NCI-H2227 (cell line): ENCODE data around the gene RANBP17.
"Not testable (repeated sequence)": the region's sequence is repeated elsewhere in the genome, so short reads cannot be mapped to it uniquely, and the experiment has no call there.

ENCODE experiments used
- DNase-seq: peaks from one replicate; lab custom pipeline; 2025; ENCODE audit not compliant: unreplicated experiment; lab: John Stamatoyannopoulos, UW

Gene RANBP17

DNA sequence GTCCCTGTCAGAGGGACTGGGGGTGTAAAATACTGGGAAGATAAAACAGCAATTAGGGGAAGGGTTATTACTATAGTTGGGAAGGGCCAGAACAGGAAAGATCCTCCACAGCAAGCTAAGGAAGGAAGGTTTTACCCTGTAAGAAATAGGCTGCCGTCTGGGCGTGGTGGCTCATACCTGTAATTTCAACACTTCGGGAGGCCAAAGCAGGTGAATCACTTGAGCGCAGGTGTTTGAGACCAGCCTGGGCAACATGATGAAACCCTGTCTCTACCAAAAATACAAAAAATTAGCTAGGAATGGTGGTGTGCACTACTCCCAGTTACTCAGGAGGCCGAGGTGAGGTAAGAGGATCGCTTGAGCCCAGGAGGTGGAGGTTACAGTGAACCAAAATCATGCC, 282.1 kb downstream of the RANBP17 start:
- DNase-seq, result no peak

- no peak for DNase-seq
Measured at GRCh38 chr5:171149333-171149732, 287.5 kb downstream of the RANBP17 start.

DNA sequence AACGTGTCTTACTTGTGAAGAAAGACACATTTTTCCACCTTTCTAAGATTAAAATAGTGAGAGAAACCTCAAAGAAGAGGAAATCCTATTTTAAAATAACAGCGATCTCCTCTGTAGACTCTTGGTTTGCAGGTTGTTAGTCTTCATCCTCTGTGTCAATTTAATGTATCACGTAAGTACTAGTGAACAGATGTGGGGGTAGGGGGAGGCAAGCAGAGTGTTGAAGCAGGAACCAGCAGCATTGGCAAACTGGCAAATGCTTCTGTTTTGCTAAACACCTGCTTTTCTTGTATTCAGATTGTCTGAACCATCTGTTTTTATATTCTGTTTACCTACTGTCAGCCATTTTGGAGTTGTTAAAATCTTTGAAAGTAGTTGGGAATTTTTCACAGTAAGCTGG, 288.0 kb downstream of the RANBP17 start:
- no peak for DNase-seq

- DNase-seq, result peak; percentile 31
Measured at GRCh38 chr5:171152382-171152781, 290.6 kb downstream of the RANBP17 start.

DNA sequence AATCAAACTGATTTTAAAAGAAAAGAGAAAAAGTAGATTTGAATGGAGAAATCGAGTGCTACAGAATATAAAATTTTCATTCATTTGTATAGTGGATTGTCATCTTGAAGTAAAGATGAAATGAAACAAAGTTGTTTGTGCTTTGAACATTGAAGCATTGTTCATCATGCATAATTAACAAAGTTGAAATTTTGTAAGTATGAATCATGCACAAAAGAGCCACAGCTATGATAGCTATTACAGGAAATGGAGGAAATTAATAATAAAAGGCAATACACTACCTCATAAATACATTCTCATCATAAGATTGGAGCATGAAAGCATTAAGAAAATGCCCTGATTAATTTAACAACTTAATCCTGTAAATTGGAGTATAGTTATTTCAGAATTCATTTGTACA, 293.8 kb downstream of the RANBP17 start:
- DNase-seq, result no peak

- DNase-seq, result no peak
Measured at GRCh38 chr5:171157276-171157675, 295.5 kb downstream of the RANBP17 start.

DNA sequence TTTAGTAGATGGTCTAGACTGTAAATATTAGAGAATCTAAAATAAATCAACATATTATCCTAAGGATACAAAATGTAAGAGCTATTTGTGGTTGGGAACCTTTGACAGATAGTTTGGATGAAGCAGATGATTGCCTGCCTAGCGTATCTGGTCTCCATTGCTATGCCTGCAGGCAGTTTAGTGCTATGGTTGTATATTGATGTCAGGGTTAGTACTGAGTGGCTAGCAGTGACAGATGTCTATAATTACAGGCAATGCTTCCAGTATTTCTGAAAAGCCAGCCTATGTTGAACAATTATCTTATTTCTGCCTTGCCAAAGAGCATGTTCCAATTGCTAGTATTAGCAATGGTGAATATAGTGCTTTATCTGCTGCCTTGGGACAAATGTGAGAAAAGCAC, 296.0 kb downstream of the RANBP17 start:
- DNase-seq, result peak; percentile 72

GRCh38 chr5:171158581-171158980, 296.8 kb downstream of the RANBP17 start:
- DNase-seq, result no peak

DNA sequence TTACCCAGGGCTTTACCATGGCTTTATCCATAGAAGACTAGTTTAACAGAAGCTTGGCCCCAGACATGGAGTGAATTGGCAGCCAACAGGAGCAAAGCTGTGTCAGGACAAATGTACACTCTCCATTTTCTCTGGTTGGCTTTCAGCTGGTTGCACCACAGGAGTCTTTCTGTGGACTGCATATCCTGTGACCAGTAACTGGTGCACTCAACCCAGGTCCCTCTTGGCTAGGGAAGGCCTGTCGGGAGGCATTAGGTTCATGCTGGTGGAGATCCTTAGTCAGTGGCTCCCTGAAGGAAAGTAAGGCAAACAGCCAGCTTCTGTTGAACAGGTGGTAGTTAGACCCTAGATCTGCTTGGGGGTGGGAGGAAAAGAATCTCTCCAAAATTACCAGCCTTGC, 300.3 kb downstream of the RANBP17 start:
- DNase-seq, result no peak

GRCh38 chr5:171162596-171162995, 300.8 kb downstream of the RANBP17 start:
- DNase-seq, result peak; percentile 9

DNA sequence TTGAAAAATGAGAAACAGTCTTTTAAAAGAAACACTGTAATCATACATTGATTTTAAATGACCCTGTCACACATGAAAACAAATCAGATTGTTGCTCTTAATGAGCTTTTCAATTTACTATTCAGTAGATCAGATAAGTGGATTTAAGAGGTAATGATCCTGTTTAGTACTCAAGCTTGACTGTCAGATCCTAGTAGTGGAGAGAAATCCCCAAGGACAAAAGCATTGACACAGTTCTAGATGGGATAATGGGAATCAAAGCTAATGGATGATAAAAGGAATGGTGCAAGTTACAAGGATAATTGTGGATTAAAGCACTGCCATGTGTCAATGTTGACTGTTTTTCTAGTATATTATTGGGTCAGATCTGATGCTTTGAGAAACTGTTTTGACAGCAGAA, 304.9 kb downstream of the RANBP17 start:
- peak; percentile 15 for DNase-seq

DNA sequence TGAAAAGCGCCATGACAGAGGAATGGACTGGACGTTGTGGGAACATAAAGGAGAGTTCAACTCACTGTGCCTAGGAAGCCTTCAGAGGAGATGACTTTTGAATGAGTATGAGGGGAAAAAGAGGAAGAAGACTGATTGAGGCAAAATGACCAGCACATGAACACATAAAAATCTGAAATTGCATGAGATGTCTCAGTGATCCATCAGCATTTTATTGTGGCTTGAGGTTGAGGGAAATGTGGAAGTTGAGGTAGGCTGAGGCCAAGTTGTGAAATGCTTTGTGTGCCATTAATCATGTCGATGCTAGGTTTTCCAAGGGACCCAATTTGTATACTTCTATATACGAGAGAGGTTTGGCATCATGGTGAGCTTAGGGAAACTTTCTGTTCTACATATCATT, 306.4 kb downstream of the RANBP17 start:
- DNase-seq, result no peak

DNA sequence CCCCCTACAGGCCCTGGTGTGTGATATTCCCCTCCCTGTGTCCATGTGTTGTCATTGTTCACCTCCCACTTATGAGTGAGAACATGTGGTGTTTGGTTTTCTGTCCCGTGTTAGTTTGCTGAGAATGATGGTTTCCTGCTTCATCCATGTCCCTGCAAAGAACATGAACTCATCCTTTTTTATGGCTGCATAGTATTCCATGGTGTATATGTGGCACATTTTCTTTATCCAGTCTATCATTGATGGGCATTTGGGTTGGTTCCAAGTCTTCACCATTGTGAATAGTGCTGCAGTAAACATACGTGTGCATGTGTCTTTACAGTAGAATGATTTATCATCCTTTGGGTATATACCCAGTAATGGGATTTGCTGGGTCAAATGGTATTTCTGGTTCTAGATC, 313.1 kb downstream of the RANBP17 start:
- not testable (repeated sequence) for DNase-seq

DNA sequence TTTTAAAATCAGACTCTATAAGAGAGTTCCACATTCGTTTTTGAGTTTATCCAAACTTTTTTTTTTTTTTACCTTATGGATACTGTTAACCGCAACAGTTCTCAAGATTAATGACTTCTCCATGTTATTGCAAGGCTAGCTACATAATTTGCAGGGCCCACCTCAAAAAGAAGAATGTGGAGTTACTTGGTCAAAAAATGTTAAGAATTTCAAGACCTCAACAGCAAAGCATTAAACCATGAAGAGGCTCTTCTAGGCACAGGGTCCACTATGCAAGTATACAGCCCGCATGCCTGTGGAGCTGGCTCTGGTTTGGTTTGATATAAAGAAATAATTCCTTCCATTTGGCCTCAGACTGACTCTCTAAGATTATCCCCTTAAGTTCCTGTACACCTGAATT, 313.9 kb downstream of the RANBP17 start:
- no peak for DNase-seq

DNA sequence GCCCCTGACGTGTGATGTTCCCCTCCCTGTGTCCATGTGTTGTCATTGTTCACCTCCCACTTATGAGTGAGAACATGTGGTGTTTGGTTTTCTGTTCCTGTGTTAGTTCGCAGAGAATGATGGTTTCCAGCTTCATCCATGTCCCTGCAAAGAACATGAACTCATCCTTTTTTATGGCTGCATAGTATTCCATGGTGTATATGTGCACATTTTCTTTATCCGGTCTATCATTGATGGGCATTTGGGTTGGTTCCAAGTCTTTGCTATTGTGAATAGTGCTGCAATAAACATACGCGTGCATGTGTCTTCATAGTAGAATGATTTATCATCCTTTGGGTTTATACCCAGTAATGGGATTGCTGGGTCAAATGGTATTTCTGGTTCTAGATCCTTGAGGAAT, 316.4 kb downstream of the RANBP17 start:
- DNase-seq, result not testable (repeated sequence)

GRCh38 chr5:171188016-171188415, 326.2 kb downstream of the RANBP17 start:
- no peak for DNase-seq

DNA sequence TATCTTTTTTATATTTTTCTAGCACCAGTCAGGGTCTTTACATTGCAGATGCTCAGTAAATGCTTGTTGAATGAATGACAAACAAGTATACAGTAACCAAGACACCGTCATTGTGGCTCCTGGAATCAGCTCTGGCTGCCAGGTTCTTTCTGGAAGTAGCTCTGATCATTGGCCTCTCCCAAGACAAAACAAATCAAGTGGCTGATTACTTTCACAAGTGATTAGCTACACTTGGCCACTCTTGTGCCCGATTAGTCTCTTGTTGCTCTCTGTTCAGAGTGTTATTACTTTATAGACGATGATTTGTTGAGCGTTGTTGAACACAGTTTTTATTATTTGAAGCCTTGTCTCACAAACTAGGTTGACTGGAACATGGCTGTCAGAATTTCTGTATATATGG, 327.6 kb downstream of the RANBP17 start:
- no peak for DNase-seq

GRCh38 chr5:171192111-171192510, 330.3 kb downstream of the RANBP17 start:
- DNase-seq, result no peak

GRCh38 chr5:171201310-171201709, 339.5 kb downstream of the RANBP17 start:
- peak; percentile 45 for DNase-seq

GRCh38 chr5:171205375-171205774, 343.6 kb downstream of the RANBP17 start:
- DNase-seq, result peak; percentile 9

DNA sequence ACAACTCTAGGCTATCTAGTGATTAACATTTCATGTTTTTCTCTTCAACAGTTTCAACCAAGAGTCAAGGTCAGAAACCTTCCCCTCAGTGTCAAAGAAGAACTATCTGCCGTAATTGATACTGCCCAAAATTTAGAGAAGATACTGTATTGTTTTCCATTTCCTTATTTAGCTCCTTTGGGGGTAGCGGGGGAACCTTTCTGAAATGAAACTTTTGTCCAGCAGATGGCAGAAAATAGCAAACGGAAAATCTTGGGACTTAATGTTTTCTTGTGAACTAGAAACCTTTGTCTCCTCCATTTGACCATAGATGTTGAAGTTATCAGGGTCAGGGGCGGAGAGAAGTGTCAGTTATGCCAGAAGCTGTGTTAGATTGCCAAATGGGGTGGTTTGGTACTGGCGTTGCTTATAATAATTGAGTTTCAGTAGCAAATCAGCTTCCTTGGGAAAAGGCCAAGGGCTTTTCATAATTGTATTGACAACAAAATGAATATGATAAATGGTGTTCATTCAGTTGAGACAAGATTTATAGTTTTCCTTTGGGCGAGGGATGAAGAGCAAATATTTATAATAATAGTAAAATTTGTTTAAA, 345.5 kb downstream of the RANBP17 start:
- peak; percentile 56 for DNase-seq

DNA sequence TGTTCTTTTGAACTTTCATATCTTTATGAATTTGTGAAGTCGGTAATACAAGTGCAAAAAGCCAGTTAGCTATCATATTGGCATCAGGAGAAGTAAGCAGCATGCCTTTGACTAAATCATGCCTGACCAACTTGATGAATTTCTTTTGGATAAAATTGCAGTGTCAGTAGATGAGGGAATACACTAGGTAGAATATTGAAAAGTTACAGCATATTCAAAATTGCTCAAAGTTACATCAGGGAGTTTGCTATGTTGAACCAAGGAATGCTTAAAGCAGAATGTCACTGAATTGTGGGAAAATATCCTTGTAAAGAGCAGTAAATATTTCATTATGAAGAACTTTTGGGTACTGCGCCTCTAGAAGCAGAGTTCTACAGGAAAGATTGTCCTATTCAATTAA, 360.1 kb downstream of the RANBP17 start:
- no peak for DNase-seq

DNA sequence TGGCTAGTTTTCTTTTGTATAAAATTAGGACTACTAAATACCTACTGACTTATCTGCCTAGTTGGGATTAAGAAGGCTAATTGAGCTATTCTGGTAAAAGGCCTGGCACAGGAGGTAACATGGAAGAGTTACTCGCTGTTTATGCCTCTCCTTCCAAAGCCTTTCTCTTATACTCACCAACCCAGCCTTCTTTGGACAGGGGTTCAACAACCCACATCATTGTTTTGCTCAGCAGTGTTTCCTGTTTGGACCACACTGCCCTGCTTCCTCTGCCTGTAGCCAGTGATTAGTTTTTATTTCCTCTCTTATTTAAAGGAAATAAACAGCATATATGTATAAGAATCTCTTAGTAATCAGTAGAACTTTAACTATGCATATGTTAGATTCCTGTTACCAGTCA, 362.1 kb downstream of the RANBP17 start:
- DNase-seq, result no peak
